Fibroblast of skin of right biceps (primary cell): ENCODE data around the gene SOHLH1.

Source experiments
- DNase-seq: peaks from one replicate; pipeline ENCODE4 v3.0.0-alpha.2; 2013

The SOHLH1 gene

GRCh38 chr9:135699440-135699839 is at the start of gene SOHLH1:
SOHLH1 (minus strand) TSS chr9:135699481; CDS start chr9:135699467, 14 bp downstream.
- DNase-seq = no peak

- DNase-seq = no peak
These were observed 49.4 kb upstream of the SOHLH1 start for GRCh38 chr9:135748676-135749075.

GRCh38 chr9:135747311-135747710 is 48.0 kb upstream of the SOHLH1 start:
- no peak for DNase-seq

- no peak for DNase-seq
These were observed 47.3 kb upstream of the SOHLH1 start for GRCh38 chr9:135746565-135746964.

- DNase-seq = no peak
These were observed 46.5 kb upstream of the SOHLH1 start for GRCh38 chr9:135745686-135746324.

- DNase-seq = no peak
These were observed 45.9 kb upstream of the SOHLH1 start for GRCh38 chr9:135745189-135745588.

- DNase-seq = no peak
These were observed 45.2 kb upstream of the SOHLH1 start for GRCh38 chr9:135744333-135745070.

- DNase-seq = no peak
These were observed 44.5 kb upstream of the SOHLH1 start for GRCh38 chr9:135743546-135744332.

GRCh38 chr9:135743021-135743420 is 43.7 kb upstream of the SOHLH1 start:
- no peak for DNase-seq

GRCh38 chr9:135741276-135742219 is 42.3 kb upstream of the SOHLH1 start:
- DNase-seq = no peak

- no peak for DNase-seq
These were observed 40.3 kb upstream of the SOHLH1 start for GRCh38 chr9:135739271-135740220.

- no peak for DNase-seq
These were observed 38.7 kb upstream of the SOHLH1 start for GRCh38 chr9:135737840-135738521.

- no peak for DNase-seq
These were observed 37.9 kb upstream of the SOHLH1 start for GRCh38 chr9:135736979-135737839.

GRCh38 chr9:135736272-135736978 is 37.1 kb upstream of the SOHLH1 start:
- DNase-seq = no peak

- DNase-seq = no peak
These were observed 35.4 kb upstream of the SOHLH1 start for GRCh38 chr9:135734616-135735144.

GRCh38 chr9:135732569-135733257 is 33.4 kb upstream of the SOHLH1 start:
- no peak for DNase-seq

- DNase-seq = no peak
These were observed 32.2 kb upstream of the SOHLH1 start for GRCh38 chr9:135731454-135731853.

GRCh38 chr9:135729480-135729879 is 30.2 kb upstream of the SOHLH1 start:
- no peak for DNase-seq
